PC-9 (cell line): ENCODE measurements around the gene IFNA13.

Source experiments
- CTCF ChIP-seq: fragments of 200-600 bp; sonication (generic); conservative IDR thresholded peaks from 2 replicates; pipeline ENCODE4 v1.6.1; 2017; ENCODE audit warnings: mixed run types, antibody characterized with exemption, mild to moderate bottlenecking, moderate library complexity
- EZH2 ChIP-seq: fragments of 200-600 bp; sonication (generic); IDR thresholded peaks from 2 replicates; pipeline ENCODE4 v1.8.0; 2017; ENCODE audit warnings: antibody characterized with exemption, low read depth

- TF ChIP-seq CTCF (no peak), EZH2 (no peak)
Observed at GRCh38 chr9:21336457-21336856, 31.4 kb downstream of the IFNA13 start.
